Measurements from ENCODE around the gene NTM. TPM values are rescaled to one million over a fixed set of nuclear protein-coding genes. Genes with fewer than 3 reads are reported as not detected.

The NTM gene
- total and polyA plus RNA-seq, 2 of the 8 experiments (the other 6 are each of a cell fraction or from before 2014, with no cell fraction given): 13.4 to 20.0 TPM

GRCh38 chr11:131916638-131917037, 546.2 kb downstream of the NTM start:
- H2BK120ac ChIP-seq (replicated peaks; ENCODE audit: low read depth, low read length): no peak overlapping the region
- peaks cover 3% of the 10 kb centered on the region for H3K79me1 ChIP-seq (ENCODE audit: low read depth, low read length)
- no peak overlapping the region for H3K4ac ChIP-seq (replicated peaks; ENCODE audit: insufficient read length, low read depth, low read length)
- H3K18ac ChIP-seq (ENCODE audit: extremely low read depth, low read length): no peak overlapping the region
- H2BK20ac ChIP-seq (ENCODE audit: low read length): no peak overlapping the region
- no peaks in the 10 kb centered on the region for H3K23me2 ChIP-seq (ENCODE audit: low read depth, low read length)
- WGBS, 2 experiments (ENCODE audit: extremely low coverage in 1 of 2, insufficient coverage in 1 of 2, insufficient read length in 1 of 2, insufficient replicate concordance in 2 of 2, low coverage in 1 of 2, low lambda C conversion rate in 2 of 2, missing lambda C conversion rate in 1 of 2): 95% methylated on average over 5 of the region's 5 CpGs; no CpG with 5 or more reads in 1 of the 2 experiments
- H2BK12ac ChIP-seq (ENCODE audit: low read depth, low read length): no peak overlapping the region
- no peak overlapping the region for H2AFZ ChIP-seq (ENCODE audit: low read length)
- ChIA-PET POLR2A (ENCODE audit: partially characterized antibody) (interaction anchor here (1.2 kb wide), 1 partner anchor 222 kb away, joined by 3 read pairs; no protein-coding TSS in a partner anchor), CTCF (ENCODE audit: partially characterized antibody) (interaction anchor here (0.5 to 9.4 kb wide), 12 partner anchors 9 to 223 kb away, joined by 3 to 137 read pairs (median 4); no protein-coding TSS in a partner anchor)
- no peaks in the 10 kb centered on the region; a peak in 2 of 7 replicates for H3K27me3 ChIP-seq (replicated peaks in 1 of 4; ENCODE audit: control insufficient read depth in 3 of 4, extremely low read depth in 1 of 4, insufficient read depth in 3 of 4, low read length in 3 of 4)
- H2BK5ac ChIP-seq (ENCODE audit: low read depth, low read length): no peak overlapping the region
- FAIRE-seq (no peak), DNase-seq (ENCODE audit: low read depth in 1 of 2, low spot score in 2 of 2) (no peak)
- no peak overlapping the region for H3K56ac ChIP-seq (replicated peaks; ENCODE audit: insufficient read length, low read depth, low read length)
- no peak overlapping the region; the same call in 1 of the 2 replicates for H2BK15ac ChIP-seq (ENCODE audit: low read length)
- H3K79me2 ChIP-seq (ENCODE audit: control insufficient read depth in 1 of 2, insufficient read depth in 2 of 2, low read length in 2 of 2): no peaks in the 10 kb centered on the region
- no peaks in the 10 kb centered on the region for H3K9me3 ChIP-seq (ENCODE audit: insufficient read depth in 2 of 2, low read depth in 1 of 2, low read length in 1 of 2)
- H3K23ac ChIP-seq (ENCODE audit: insufficient read length): no peak overlapping the region
- TF ChIP-seq KDM5A (IDR thresholded peaks at IDR 0.05; ENCODE audit: low read length) (no peak), MAX (IDR thresholded peaks at IDR 0.05) (0 out of 2 replicates have a peak, but pooled peaks have one; percentile 12)
- peaks cover 0 to 2% of the 10 kb centered on the region in 2 experiments for H4K20me1 ChIP-seq (replicated peaks in 1 of 2; ENCODE audit: control insufficient read depth in 1 of 2, insufficient read depth in 2 of 2, low read length in 2 of 2)
- H3K4me2 ChIP-seq (ENCODE audit: insufficient read depth in 1 of 2, low read depth in 2 of 2, low read length in 2 of 2): no peak overlapping the region
- H3K14ac ChIP-seq (ENCODE audit: insufficient read length): no peak overlapping the region
- H4K5ac ChIP-seq (ENCODE audit: insufficient read length, low read depth, low read length): no peak overlapping the region
- H3K4me1 ChIP-seq (replicated peaks in 1 of 4; ENCODE audit: control insufficient read depth in 3 of 4, insufficient read depth in 4 of 4, low read length in 3 of 4): peaks cover 6 to 17% (median 7%) of the 10 kb centered on the region in 4 experiments; a peak in 6 of 7 replicates
- no peak overlapping the region for H3K9ac ChIP-seq (replicated peaks in 1 of 4; ENCODE audit: extremely low read depth in 1 of 4, low read depth in 3 of 4, low read length in 3 of 4)
- no peak overlapping the region for H3K4me3 ChIP-seq (ENCODE audit: extremely low read depth in 1 of 4, insufficient read depth in 2 of 4, low read depth in 3 of 4, low read length in 4 of 4)
- H3K36me3 ChIP-seq (ENCODE audit: control insufficient read depth in 2 of 4, insufficient read depth in 4 of 4, low read length in 3 of 4): no peaks in the 10 kb centered on the region; a peak in 1 of 8 replicates
- no peak overlapping the region for H4K8ac ChIP-seq (ENCODE audit: extremely low read depth, insufficient read depth, low read length)
- no peak overlapping the region for H4K91ac ChIP-seq (replicated peaks; ENCODE audit: insufficient read length, low read length)
- no peak overlapping the region for H3K27ac ChIP-seq (ENCODE audit: low read depth, low read length)
- no peak overlapping the region for H2AK5ac ChIP-seq (ENCODE audit: low read depth, low read length)
